Upper lobe of left lung (tissue), 4 donors: Measurements from ENCODE around the gene NT5DC1.

Experiments used
- EP300 ChIP-seq, 4 donors: sonication (generic); formaldehyde crosslinking; IDR thresholded peaks; one replicate each; pipeline ENCODE4 v1.5.1; 2017; ENCODE audit warnings: antibody characterized with exemption in 4 of 4, control low read depth in 2 of 4
- POLR2A ChIP-seq, 4 donors: fragments of 450-650 bp; IDR thresholded peaks; one replicate each; pipeline ENCODE4 v1.5.1; 2016 to 2017; ENCODE audit warnings: antibody characterized with exemption in 4 of 4, mild to moderate bottlenecking in 2 of 4
- POLR2AphosphoS5 ChIP-seq, 2 donors: sonication (generic); formaldehyde crosslinking; IDR thresholded peaks; one replicate each; pipeline ENCODE4 v1.5.1; 2017; ENCODE audit warnings: antibody characterized with exemption in 2 of 2
- TF ChIP-seq, protein P1 (sequence below), 6 experiments: fragments of 450-650 bp in 4 of 6; fragments of 200-600 bp in 2 of 6; sonication (generic) in 2 of 6; IDR thresholded peaks; one replicate each; pipeline ENCODE4 v1.5.1; 2016 to 2019; ENCODE audit warnings: antibody characterized with exemption in 6 of 6

DNA sequence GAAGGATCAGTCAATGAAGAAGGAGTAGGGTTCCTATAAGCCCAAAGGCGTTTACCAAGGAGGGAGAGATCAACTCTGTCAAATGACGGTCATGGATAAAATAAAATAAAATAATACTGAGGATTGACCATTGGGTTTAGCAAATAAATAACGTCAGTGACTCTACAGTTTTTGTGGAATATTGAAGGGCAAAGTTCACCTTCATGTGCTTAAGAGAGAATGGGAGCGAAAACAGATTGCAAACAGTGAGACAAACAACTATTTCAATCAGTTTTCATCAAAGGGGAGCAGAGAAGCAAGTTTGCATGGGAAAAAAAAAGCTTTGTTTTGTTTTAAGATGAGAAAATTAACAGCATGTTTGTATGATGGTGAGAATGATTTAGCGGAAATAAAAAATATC is 17.6 kb upstream of the NT5DC1 start:
- TF ChIP-seq POLR2AphosphoS5 (IDR thresholded peaks at IDR 0.05) (no peak), EP300 (IDR thresholded peaks at IDR 0.05) (no peak), POLR2A (IDR thresholded peaks at IDR 0.05) (no peak)
- TF ChIP-seq, protein P1, sequence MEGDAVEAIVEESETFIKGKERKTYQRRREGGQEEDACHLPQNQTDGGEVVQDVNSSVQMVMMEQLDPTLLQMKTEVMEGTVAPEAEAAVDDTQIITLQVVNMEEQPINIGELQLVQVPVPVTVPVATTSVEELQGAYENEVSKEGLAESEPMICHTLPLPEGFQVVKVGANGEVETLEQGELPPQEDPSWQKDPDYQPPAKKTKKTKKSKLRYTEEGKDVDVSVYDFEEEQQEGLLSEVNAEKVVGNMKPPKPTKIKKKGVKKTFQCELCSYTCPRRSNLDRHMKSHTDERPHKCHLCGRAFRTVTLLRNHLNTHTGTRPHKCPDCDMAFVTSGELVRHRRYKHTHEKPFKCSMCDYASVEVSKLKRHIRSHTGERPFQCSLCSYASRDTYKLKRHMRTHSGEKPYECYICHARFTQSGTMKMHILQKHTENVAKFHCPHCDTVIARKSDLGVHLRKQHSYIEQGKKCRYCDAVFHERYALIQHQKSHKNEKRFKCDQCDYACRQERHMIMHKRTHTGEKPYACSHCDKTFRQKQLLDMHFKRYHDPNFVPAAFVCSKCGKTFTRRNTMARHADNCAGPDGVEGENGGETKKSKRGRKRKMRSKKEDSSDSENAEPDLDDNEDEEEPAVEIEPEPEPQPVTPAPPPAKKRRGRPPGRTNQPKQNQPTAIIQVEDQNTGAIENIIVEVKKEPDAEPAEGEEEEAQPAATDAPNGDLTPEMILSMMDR (IDR thresholded peaks at IDR 0.05) = no peak
